HEK293 (cell line): ENCODE measurements around the gene HSDL2.

Source experiments
- CTCF ChIA-PET: fragments of 350-600 bp; formaldehyde crosslinking; extraction: SDS; loops from one replicate; lab custom pipeline; 2021; ENCODE audit warnings: antibody characterized with exemption; lab: Yijun Ruan, JAX
- POLR2A ChIA-PET: fragments of 300-600 bp; formaldehyde crosslinking; extraction: SDS; loops from one replicate; lab custom pipeline; 2020; ENCODE audit warnings: antibody characterized with exemption, inconsistent platforms; lab: Yijun Ruan, JAX
- H3K27ac ChIP-seq: fragments of 200-500 bp; sonication (Bioruptor generic); 2 replicates; pipeline ENCODE4 v1.5.1; 2014; ENCODE audit warnings: low read depth, low read length, control low read depth, inconsistent platforms; ENCODE audit errors: extremely low read depth
- H3K36me3 ChIP-seq, 2 experiments: fragments of 200-500 bp in 1 of 2; sonication (Bioruptor generic) in 1 of 2; 1 replicate in 1 of 2; 2 replicates in 1 of 2; pipeline ENCODE4 v1.5.1; 2014 to 2017; ENCODE audit warnings: inconsistent platforms in 2 of 2, low read length in 2 of 2; ENCODE audit not compliant: control insufficient read depth in 2 of 2, insufficient read depth in 1 of 2
- H3K4me1 ChIP-seq: fragments of 200-500 bp; sonication (Bioruptor generic); 2 replicates; pipeline ENCODE4 v1.5.1; 2014; ENCODE audit warnings: mild to moderate bottlenecking, low read length, inconsistent platforms; ENCODE audit not compliant: control insufficient read depth, insufficient read depth
- H3K4me3 ChIP-seq: 2 replicates; pipeline ENCODE4 v1.5.1; 2011; ENCODE audit warnings: low read depth, mild to moderate bottlenecking, control low read depth, low read length, moderate library complexity
- H3K9me3 ChIP-seq: fragments of 200-500 bp; sonication (Bioruptor generic); 2 replicates; pipeline ENCODE4 v1.5.1; 2014; ENCODE audit warnings: low read depth, low read length, inconsistent platforms; ENCODE audit not compliant: control insufficient read depth, insufficient read depth
- OVOL3 ChIP-seq: fragments of 450-650 bp; formaldehyde crosslinking; IDR thresholded peaks from 2 replicates; pipeline ENCODE4 v1.5.1; 2016; ENCODE audit warnings: missing biosample characterization, missing genetic modification characterization
- RBAK ChIP-seq: fragments of 450-650 bp; formaldehyde crosslinking; IDR thresholded peaks from 2 replicates; pipeline ENCODE4 v1.5.1; 2016; ENCODE audit warnings: missing biosample characterization, missing genetic modification characterization
- SCRT2 ChIP-seq: fragments of 450-650 bp; formaldehyde crosslinking; IDR thresholded peaks from 2 replicates; pipeline ENCODE4 v1.5.1; 2016; ENCODE audit warnings: missing biosample characterization, missing genetic modification characterization
- TSHZ1 ChIP-seq: fragments of 450-650 bp; formaldehyde crosslinking; IDR thresholded peaks from 2 replicates; pipeline ENCODE4 v1.5.1; 2016; ENCODE audit warnings: missing biosample characterization, missing genetic modification characterization, borderline replicate concordance
- ZBTB1 ChIP-seq: fragments of 450-650 bp; formaldehyde crosslinking; IDR thresholded peaks from 2 replicates; pipeline ENCODE4 v1.5.1; 2016; ENCODE audit warnings: missing biosample characterization, missing genetic modification characterization
- ZFP41 ChIP-seq: fragments of 450-650 bp; formaldehyde crosslinking; IDR thresholded peaks from 2 replicates; pipeline ENCODE4 v1.5.1; 2016; ENCODE audit warnings: missing biosample characterization, missing genetic modification characterization, borderline replicate concordance
- ZNF292 ChIP-seq: fragments of 450-650 bp; formaldehyde crosslinking; IDR thresholded peaks from 2 replicates; pipeline ENCODE4 v1.5.1; 2016; ENCODE audit warnings: low read depth, missing biosample characterization, missing genetic modification characterization, borderline replicate concordance
- ZNF324 ChIP-seq: fragments of 450-650 bp; formaldehyde crosslinking; IDR thresholded peaks from 2 replicates; pipeline ENCODE4 v1.5.1; 2016; ENCODE audit warnings: missing biosample characterization, missing genetic modification characterization
- ZNF513 ChIP-seq: fragments of 450-650 bp; IDR thresholded peaks from 2 replicates; pipeline ENCODE4 v1.5.1; 2018; ENCODE audit warnings: missing biosample characterization, missing genetic modification characterization
- ZNF530 ChIP-seq: fragments of 450-650 bp; formaldehyde crosslinking; IDR thresholded peaks from 2 replicates; pipeline ENCODE4 v1.5.1; 2016; ENCODE audit warnings: low read depth, missing biosample characterization, missing genetic modification characterization
- ZNF561 ChIP-seq: fragments of 450-650 bp; IDR thresholded peaks from 2 replicates; pipeline ENCODE4 v1.5.1; 2018; ENCODE audit warnings: missing biosample characterization, missing genetic modification characterization, borderline replicate concordance
- ZNF623 ChIP-seq: fragments of 450-650 bp; formaldehyde crosslinking; IDR thresholded peaks from 2 replicates; pipeline ENCODE4 v1.5.1; 2016; ENCODE audit warnings: missing biosample characterization, missing genetic modification characterization
- ZNF624 ChIP-seq: fragments of 450-650 bp; formaldehyde crosslinking; IDR thresholded peaks from 2 replicates; pipeline ENCODE4 v1.5.1; 2017; ENCODE audit warnings: missing biosample characterization, missing genetic modification characterization
- ZNF707 ChIP-seq: fragments of 450-650 bp; formaldehyde crosslinking; IDR thresholded peaks from 2 replicates; pipeline ENCODE4 v1.5.1; 2016; ENCODE audit warnings: missing biosample characterization, missing genetic modification characterization
- ZNF747 ChIP-seq: fragments of 450-650 bp; formaldehyde crosslinking; IDR thresholded peaks from 2 replicates; pipeline ENCODE4 v1.5.1; 2016; ENCODE audit warnings: missing biosample characterization, missing genetic modification characterization
- ZNF843 ChIP-seq: fragments of 450-650 bp; formaldehyde crosslinking; IDR thresholded peaks from 2 replicates; pipeline ENCODE4 v1.5.1; 2016; ENCODE audit warnings: missing biosample characterization, missing genetic modification characterization
- ZSCAN30 ChIP-seq: fragments of 450-650 bp; IDR thresholded peaks from 2 replicates; pipeline ENCODE4 v1.5.1; 2018; ENCODE audit warnings: missing biosample characterization, mild to moderate bottlenecking, missing genetic modification characterization, moderate library complexity
- TF ChIP-seq, protein P1 (sequence below): fragments of 450-650 bp; formaldehyde crosslinking; IDR thresholded peaks from 2 replicates; pipeline ENCODE4 v1.5.1; 2017; ENCODE audit warnings: missing biosample characterization, mild to moderate bottlenecking, missing genetic modification characterization, moderate library complexity
- TF ChIP-seq, protein P2 (sequence below): fragments of 450-650 bp; formaldehyde crosslinking; IDR thresholded peaks from 2 replicates; pipeline ENCODE4 v1.5.1; 2016; ENCODE audit warnings: missing biosample characterization, missing genetic modification characterization

Gene HSDL2

GRCh38 chr9:112384219-112384618 is 4.3 kb downstream of the HSDL2 start:
- ChIA-PET CTCF (no interaction called here), POLR2A (no interaction called here)
- Histone ChIP-seq H3K9me3 (no peaks in the 10 kb centered on the region), H3K27ac (no peak overlapping the region), H3K36me3 (peaks cover 0 to 3% of the 10 kb centered on the region in 2 experiments; a peak in 1 of 3 replicates), H3K4me1 (no peaks in the 10 kb centered on the region), H3K4me3 (no peak overlapping the region)
- TF ChIP-seq, protein P1, sequence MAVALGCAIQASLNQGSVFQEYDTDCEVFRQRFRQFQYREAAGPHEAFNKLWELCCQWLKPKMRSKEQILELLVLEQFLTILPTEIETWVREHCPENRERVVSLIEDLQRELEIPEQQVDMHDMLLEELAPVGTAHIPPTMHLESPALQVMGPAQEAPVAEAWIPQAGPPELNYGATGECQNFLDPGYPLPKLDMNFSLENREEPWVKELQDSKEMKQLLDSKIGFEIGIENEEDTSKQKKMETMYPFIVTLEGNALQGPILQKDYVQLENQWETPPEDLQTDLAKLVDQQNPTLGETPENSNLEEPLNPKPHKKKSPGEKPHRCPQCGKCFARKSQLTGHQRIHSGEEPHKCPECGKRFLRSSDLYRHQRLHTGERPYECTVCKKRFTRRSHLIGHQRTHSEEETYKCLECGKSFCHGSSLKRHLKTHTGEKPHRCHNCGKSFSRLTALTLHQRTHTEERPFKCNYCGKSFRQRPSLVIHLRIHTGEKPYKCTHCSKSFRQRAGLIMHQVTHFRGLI (tag by site-specific recombination) = no peak
- TF ChIP-seq ZNF707 (no peak), ZNF530 (no peak), ZNF747 (tag by site-specific recombination) (no peak), ZNF324 (tag by site-specific recombination) (no peak), OVOL3 (tag by site-specific recombination) (no peak), ZNF513 (no peak), ZNF292 (tag by site-specific recombination) (no peak), ZNF624 (no peak), ZSCAN30 (no peak), TSHZ1 (tag by site-specific recombination) (no peak), ZNF561 (tag by site-specific recombination) (no peak), SCRT2 (tag by site-specific recombination) (no peak), ZFP41 (tag by site-specific recombination) (no peak), ZNF843 (tag by site-specific recombination) (no peak), ZBTB1 (tag by site-specific recombination) (no peak), ZNF623 (no peak), RBAK (tag by site-specific recombination) (no peak)
- TF ChIP-seq, protein P2, sequence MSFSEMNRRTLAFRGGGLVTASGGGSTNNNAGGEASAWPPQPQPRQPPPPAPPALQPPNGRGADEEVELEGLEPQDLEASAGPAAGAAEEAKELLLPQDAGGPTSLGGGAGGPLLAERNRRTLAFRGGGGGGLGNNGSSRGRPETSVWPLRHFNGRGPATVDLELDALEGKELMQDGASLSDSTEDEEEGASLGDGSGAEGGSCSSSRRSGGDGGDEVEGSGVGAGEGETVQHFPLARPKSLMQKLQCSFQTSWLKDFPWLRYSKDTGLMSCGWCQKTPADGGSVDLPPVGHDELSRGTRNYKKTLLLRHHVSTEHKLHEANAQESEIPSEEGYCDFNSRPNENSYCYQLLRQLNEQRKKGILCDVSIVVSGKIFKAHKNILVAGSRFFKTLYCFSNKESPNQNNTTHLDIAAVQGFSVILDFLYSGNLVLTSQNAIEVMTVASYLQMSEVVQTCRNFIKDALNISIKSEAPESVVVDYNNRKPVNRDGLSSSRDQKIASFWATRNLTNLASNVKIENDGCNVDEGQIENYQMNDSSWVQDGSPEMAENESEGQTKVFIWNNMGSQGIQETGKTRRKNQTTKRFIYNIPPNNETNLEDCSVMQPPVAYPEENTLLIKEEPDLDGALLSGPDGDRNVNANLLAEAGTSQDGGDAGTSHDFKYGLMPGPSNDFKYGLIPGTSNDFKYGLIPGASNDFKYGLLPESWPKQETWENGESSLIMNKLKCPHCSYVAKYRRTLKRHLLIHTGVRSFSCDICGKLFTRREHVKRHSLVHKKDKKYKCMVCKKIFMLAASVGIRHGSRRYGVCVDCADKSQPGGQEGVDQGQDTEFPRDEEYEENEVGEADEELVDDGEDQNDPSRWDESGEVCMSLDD (tag by site-specific recombination) = no peak
